ENCODE data around the gene CASR.
"Not testable (repeated sequence)": the region's sequence is repeated elsewhere in the genome, so short reads cannot be mapped to it uniquely, and the experiment has no call there.

CASR gene

DNA sequence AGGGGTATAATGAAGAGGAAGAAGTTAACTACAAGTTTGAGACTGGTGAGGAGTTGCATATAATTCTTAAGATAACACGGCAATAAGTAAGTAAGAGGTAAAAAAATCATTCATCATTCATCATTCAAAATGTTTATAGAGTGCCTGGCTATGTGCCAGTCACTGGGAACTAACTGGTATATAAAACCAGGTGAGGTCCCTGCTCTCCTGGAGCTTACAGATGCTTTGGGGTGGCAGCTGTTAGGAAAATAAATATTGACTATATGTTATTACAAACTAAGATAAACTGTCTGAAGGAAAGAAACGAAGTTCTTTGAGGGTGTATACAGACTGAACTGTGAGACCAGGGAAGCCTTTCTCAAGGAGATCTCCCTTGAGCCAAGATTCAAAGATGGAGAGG, 2.9 kb downstream of the CASR start:
- H3K27me3 Mint-ChIP-seq: peaks cover 85% of the 10 kb centered on the region
- no peaks in the 10 kb centered on the region for H3K36me3 Mint-ChIP-seq (ENCODE audit: insufficient read depth)
- no peaks in the 10 kb centered on the region for H3K4me1 Mint-ChIP-seq
- ATAC-seq (replicated peaks; ENCODE audit: extremely low read depth, poor library complexity, severe bottlenecking) (no peak), DNase-seq (ENCODE audit: low spot score in 2 of 2) (no peak)
- no peak overlapping the region for H3K4me3 Mint-ChIP-seq
- H3K27ac Mint-ChIP-seq (ENCODE audit: low read depth): no peak overlapping the region
- no peaks in the 10 kb centered on the region for H3K9me3 Mint-ChIP-seq

GRCh38 chr3:122188737-122189136, 5.3 kb downstream of the CASR start:
- Mint-ChIP-seq H3K9me3 (no peaks in the 10 kb centered on the region), H3K36me3 (ENCODE audit: insufficient read depth) (no peaks in the 10 kb centered on the region), H3K4me3 (no peak overlapping the region), H3K27ac (ENCODE audit: low read depth) (no peak overlapping the region), H3K4me1 (no peaks in the 10 kb centered on the region), H3K27me3 (peaks cover 67% of the 10 kb centered on the region)
- DNase-seq (ENCODE audit: low spot score in 2 of 2) (no peak), ATAC-seq (replicated peaks; ENCODE audit: extremely low read depth, poor library complexity, severe bottlenecking) (no peak)

DNA sequence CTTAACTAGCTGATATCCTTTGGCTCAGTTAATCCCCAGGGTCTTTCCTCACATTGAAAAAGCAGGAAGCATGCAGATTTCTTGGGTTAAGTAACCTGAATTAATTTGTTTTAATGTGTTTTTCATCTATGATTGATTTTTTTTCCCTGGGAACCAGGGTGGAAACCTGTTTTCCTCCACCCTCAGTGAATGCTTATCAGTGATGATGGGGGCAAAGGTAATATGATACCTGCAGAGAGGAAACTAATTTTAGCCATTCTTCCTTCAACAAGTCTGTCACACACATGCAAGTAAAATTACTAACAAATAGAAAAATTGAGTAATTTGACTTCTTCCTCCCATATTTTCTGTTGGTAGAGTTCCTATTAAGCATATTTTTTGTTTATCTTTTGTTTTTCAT, 5.9 kb downstream of the CASR start:
- Mint-ChIP-seq H3K4me1 (no peaks in the 10 kb centered on the region), H3K27me3 (peaks cover 68% of the 10 kb centered on the region), H3K4me3 (no peak overlapping the region), H3K27ac (ENCODE audit: low read depth) (no peak overlapping the region), H3K9me3 (no peaks in the 10 kb centered on the region), H3K36me3 (ENCODE audit: insufficient read depth) (no peaks in the 10 kb centered on the region)
- DNase-seq (ENCODE audit: low spot score in 2 of 2): no peak
- no peak for ATAC-seq (replicated peaks; ENCODE audit: extremely low read depth, poor library complexity, severe bottlenecking)

DNA sequence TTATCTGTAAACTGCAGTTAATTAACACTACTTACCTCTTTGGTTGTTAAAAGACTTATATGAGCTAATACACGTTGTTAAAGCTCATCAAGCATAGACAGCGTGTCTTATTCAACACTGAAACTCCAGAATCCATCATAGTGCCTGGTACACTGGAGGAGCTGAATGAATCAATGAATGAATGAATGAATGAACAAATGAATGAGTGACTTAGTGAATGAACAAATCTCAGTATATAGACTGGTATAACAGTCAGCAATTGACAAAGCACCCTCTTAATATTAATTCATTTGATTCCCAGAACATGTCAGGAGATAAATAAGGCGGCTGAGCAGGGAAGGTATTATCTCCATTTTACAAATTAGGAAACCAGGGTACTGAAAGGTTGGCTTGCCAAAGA, 7.1 kb downstream of the CASR start:
- no peak for DNase-seq (ENCODE audit: low spot score in 2 of 2)
- Mint-ChIP-seq H3K9me3 (no peaks in the 10 kb centered on the region), H3K4me3 (no peak overlapping the region), H3K36me3 (ENCODE audit: insufficient read depth) (no peaks in the 10 kb centered on the region), H3K27ac (ENCODE audit: low read depth) (no peak overlapping the region), H3K4me1 (no peaks in the 10 kb centered on the region), H3K27me3 (peaks cover 63% of the 10 kb centered on the region)
- ATAC-seq (replicated peaks; ENCODE audit: extremely low read depth, poor library complexity, severe bottlenecking): no peak

- no peaks in the 10 kb centered on the region for H3K4me1 Mint-ChIP-seq
- H3K9me3 Mint-ChIP-seq: no peaks in the 10 kb centered on the region
- no peak overlapping the region for H3K27ac Mint-ChIP-seq (ENCODE audit: low read depth)
- DNase-seq (ENCODE audit: low spot score in 2 of 2) (no peak), ATAC-seq (replicated peaks; ENCODE audit: extremely low read depth, poor library complexity, severe bottlenecking) (no peak)
- H3K36me3 Mint-ChIP-seq (ENCODE audit: insufficient read depth): peaks cover 2% of the 10 kb centered on the region
- H3K4me3 Mint-ChIP-seq: no peak overlapping the region
- peaks cover 8% of the 10 kb centered on the region for H3K27me3 Mint-ChIP-seq
Observed at GRCh38 chr3:122198966-122199365, 15.5 kb downstream of the CASR start.

DNA sequence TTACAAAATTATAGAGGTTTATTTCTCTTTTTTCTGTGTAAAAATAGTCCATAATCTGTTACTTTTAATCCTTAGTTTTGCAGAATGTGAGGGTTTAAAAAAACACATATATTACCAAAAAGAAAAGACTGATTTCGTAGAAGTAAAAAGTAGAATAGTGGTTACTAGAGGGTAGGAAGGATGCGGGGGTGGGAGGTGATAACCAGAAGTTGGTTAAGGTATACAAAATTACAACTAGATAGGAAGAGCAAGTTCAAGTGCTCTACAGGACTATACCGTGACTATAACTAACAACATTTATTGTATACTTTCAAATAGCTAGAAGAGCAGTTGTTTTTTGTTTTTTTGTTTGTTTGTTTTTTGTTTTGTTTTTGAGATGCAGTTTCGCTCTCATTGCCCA, 16.1 kb downstream of the CASR start:
- ATAC-seq (replicated peaks; ENCODE audit: extremely low read depth, poor library complexity, severe bottlenecking) (no peak), DNase-seq (ENCODE audit: low spot score in 2 of 2) (no peak)
- H3K4me1 Mint-ChIP-seq: no peaks in the 10 kb centered on the region
- no peaks in the 10 kb centered on the region for H3K9me3 Mint-ChIP-seq
- no peak overlapping the region for H3K4me3 Mint-ChIP-seq
- H3K36me3 Mint-ChIP-seq (ENCODE audit: insufficient read depth): peaks cover 2% of the 10 kb centered on the region
- H3K27me3 Mint-ChIP-seq: peaks cover 2% of the 10 kb centered on the region
- no peak overlapping the region for H3K27ac Mint-ChIP-seq (ENCODE audit: low read depth)

GRCh38 chr3:122200661-122201060, 17.2 kb downstream of the CASR start:
- Mint-ChIP-seq H3K9me3 (no peaks in the 10 kb centered on the region), H3K4me1 (no peaks in the 10 kb centered on the region), H3K4me3 (no peak overlapping the region), H3K27ac (ENCODE audit: low read depth) (no peak overlapping the region), H3K36me3 (ENCODE audit: insufficient read depth) (peaks cover 2% of the 10 kb centered on the region), H3K27me3 (peaks cover 9% of the 10 kb centered on the region)
- ATAC-seq (replicated peaks; ENCODE audit: extremely low read depth, poor library complexity, severe bottlenecking): no peak
- no peak for DNase-seq (ENCODE audit: low spot score in 2 of 2)

DNA sequence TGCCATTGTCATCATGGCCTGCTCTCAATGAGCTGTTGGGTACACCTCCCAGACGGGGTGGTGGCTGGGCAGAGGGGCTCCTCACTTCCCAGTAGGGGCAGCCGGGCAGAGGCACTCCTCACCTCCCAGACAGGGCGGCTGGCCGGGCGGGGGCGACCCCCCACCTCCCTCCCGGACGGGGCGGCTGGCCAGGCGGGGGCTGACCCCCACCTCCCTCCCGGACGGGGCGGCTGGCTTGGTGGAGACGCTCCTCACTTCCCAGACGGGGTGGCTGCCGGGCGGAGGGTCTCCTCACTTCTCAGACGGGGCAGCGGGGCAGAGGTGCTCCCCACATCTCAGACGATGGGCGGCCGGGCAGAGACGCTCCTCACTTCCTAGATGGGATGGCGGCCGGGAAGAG, 18.0 kb downstream of the CASR start:
- DNase-seq (ENCODE audit: low spot score in 2 of 2); H3K36me3 Mint-ChIP-seq (ENCODE audit: insufficient read depth); H3K4me1 Mint-ChIP-seq; H3K27ac Mint-ChIP-seq (ENCODE audit: low read depth); H3K4me3 Mint-ChIP-seq; H3K9me3 Mint-ChIP-seq; ATAC-seq (replicated peaks; ENCODE audit: extremely low read depth, poor library complexity, severe bottlenecking): not testable (repeated sequence)
- H3K27me3 Mint-ChIP-seq: peaks cover 17% of the 10 kb centered on the region

GRCh38 chr3:122208579-122208978, 25.1 kb downstream of the CASR start:
- H3K27me3 Mint-ChIP-seq: peaks cover 50% of the 10 kb centered on the region
- H3K9me3 Mint-ChIP-seq: no peaks in the 10 kb centered on the region
- no peak overlapping the region for H3K4me3 Mint-ChIP-seq
- ATAC-seq (replicated peaks; ENCODE audit: extremely low read depth, poor library complexity, severe bottlenecking) (no peak), DNase-seq (ENCODE audit: low spot score in 2 of 2) (no peak)
- H3K27ac Mint-ChIP-seq (ENCODE audit: low read depth): no peak overlapping the region
- no peaks in the 10 kb centered on the region for H3K4me1 Mint-ChIP-seq
- H3K36me3 Mint-ChIP-seq (ENCODE audit: insufficient read depth): no peaks in the 10 kb centered on the region

DNA sequence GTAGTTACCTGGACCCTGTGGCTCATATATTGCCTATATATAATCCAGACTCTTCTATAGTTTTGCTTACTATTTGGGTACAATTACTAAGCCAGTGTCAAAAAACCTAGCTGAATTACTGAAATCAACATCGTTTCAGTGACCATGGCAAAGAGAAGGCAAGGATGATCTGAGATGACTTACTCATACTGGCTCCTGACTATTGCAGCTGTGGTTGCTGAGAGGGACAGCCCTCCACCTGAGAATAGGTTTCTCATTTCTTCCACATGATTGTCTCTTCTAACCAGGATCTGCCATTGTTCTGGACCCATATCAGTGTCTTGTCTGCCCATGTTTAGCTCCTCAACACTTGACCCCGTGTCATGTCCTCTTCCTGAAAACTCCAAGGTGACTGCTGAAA, 30.2 kb downstream of the CASR start:
- Mint-ChIP-seq H3K27me3 (peaks cover 40% of the 10 kb centered on the region), H3K4me3 (no peak overlapping the region), H3K27ac (ENCODE audit: low read depth) (no peak overlapping the region), H3K4me1 (no peaks in the 10 kb centered on the region), H3K9me3 (no peaks in the 10 kb centered on the region), H3K36me3 (ENCODE audit: insufficient read depth) (no peaks in the 10 kb centered on the region)
- no peak for DNase-seq (ENCODE audit: low spot score in 2 of 2)
- ATAC-seq (replicated peaks; ENCODE audit: extremely low read depth, poor library complexity, severe bottlenecking): no peak

DNA sequence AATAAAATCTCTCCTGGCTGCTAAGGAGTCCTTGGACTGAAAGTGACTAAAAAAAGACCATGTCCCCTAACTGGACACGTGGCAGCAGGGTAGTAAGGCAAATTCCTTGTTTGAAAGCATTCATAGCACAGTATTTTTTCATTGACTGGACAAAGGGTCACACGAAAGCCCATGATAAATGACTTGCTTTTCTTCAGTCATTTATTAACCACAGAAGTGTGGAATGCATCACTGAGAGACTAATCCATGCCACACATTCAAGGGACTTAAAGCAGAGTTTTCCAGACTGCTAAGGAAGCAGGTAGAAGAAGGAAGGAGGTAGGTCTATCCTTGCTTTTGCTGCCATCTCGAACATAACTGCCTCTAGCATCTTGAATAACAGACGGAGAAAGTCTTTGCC, 31.2 kb downstream of the CASR start:
- Mint-ChIP-seq H3K27me3 (peaks cover 40% of the 10 kb centered on the region), H3K4me1 (no peaks in the 10 kb centered on the region), H3K9me3 (no peaks in the 10 kb centered on the region), H3K27ac (ENCODE audit: low read depth) (no peak overlapping the region), H3K4me3 (no peak overlapping the region), H3K36me3 (ENCODE audit: insufficient read depth) (no peaks in the 10 kb centered on the region)
- DNase-seq (ENCODE audit: low spot score in 2 of 2) (no peak), ATAC-seq (replicated peaks; ENCODE audit: extremely low read depth, poor library complexity, severe bottlenecking) (no peak)

DNA sequence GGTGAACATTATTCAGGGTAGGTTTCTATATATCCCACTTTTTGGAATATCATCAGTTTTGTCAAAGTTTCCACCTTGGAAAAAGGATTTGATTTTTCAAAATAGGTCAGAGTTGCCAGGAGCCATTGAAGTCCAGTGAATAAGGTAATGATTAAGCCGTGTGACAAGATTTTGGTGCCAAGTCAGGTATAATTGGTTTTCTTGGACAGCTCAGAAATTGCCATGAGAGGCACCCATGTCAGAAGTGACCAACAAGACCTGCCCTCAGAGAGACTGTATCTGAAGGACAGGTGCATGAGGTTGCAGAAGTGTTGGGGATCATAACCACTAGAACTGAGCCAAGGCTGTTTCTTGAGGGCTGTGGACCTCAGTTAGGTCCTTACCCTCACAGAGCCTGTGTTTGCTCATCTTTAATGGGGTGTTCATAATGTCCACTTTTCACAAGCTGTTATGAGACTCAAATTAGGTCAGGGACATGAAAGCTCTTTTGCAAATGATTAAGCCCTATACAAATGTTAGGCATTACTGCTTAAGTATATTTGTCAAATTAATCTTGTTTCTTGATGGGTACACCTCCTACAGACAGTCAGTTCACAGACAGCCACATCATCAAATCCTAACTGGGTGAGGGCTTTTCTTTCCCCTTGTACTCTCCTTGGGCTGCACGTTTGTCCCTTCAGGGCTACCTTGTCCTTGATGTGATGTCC, 32.3 kb downstream of the CASR start:
- H3K27ac Mint-ChIP-seq (ENCODE audit: low read depth): no peak overlapping the region
- no peak overlapping the region for H3K4me3 Mint-ChIP-seq
- ATAC-seq (replicated peaks; ENCODE audit: extremely low read depth, poor library complexity, severe bottlenecking) (no peak), DNase-seq (ENCODE audit: low spot score in 2 of 2) (no peak)
- no peaks in the 10 kb centered on the region for H3K4me1 Mint-ChIP-seq
- H3K36me3 Mint-ChIP-seq (ENCODE audit: insufficient read depth): no peaks in the 10 kb centered on the region
- no peaks in the 10 kb centered on the region for H3K9me3 Mint-ChIP-seq
- peaks cover 39% of the 10 kb centered on the region for H3K27me3 Mint-ChIP-seq

DNA sequence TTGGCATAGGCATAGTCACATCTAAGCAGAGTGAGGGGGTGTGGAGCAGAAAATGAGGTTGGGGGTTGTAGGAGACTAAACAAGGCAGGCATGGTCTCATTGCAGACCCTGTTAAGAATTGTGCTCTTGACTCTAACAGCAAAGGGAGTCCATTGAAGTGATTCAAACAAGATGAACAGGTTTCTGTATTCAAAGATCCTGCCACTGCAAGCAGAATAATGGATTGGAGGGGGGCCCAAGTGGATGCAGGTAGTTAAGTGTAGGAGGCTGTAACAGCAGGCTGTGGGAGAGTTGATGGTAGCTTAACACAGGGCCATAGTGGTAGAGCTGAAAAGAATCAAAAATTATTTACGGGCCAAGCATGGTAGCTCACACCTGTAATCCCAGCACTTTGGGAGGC, 34.4 kb downstream of the CASR start:
- DNase-seq (ENCODE audit: low spot score in 2 of 2): no peak
- ATAC-seq (replicated peaks; ENCODE audit: extremely low read depth, poor library complexity, severe bottlenecking): no peak
- peaks cover 60% of the 10 kb centered on the region for H3K27me3 Mint-ChIP-seq
- no peaks in the 10 kb centered on the region for H3K36me3 Mint-ChIP-seq (ENCODE audit: insufficient read depth)
- no peak overlapping the region for H3K4me3 Mint-ChIP-seq
- no peaks in the 10 kb centered on the region for H3K9me3 Mint-ChIP-seq
- no peaks in the 10 kb centered on the region for H3K4me1 Mint-ChIP-seq
- no peak overlapping the region for H3K27ac Mint-ChIP-seq (ENCODE audit: low read depth)

All from central memory CD8-positive, alpha-beta T cell (primary cell).